Measurements from ENCODE around the gene SPAG8. TPM values are rescaled to one million over a fixed set of nuclear protein-coding genes. Genes with fewer than 3 reads are reported as not detected.

The SPAG8 gene
- polyA plus RNA-seq (2011; rRNA removed) (0.17 and 0.31 TPM in 2 replicates), polyA plus RNA-seq (2017; fragmentation: RNase III; extraction: RNeasy Plus Mini Kit Qiagen cat#74134 plus additional on column Dnase treatment) (0.45 to 0.71 TPM (median 0.54 TPM) in 3 replicates), polyA minus RNA-seq (2011; rRNA and poly(A)+ RNA removed) (0.15 TPM in 1 of 2 replicates, not detected in the other)
- polyA plus RNA-seq (2012; cell fraction: cytosol; rRNA removed): 0.39 and 0.41 TPM in 2 replicates
- polyA plus RNA-seq (2012; cell fraction: nucleus; rRNA removed): 1.2 and 1.7 TPM in 2 replicates

- ATAC-seq (peak; percentile 58 to 71), FAIRE-seq (peak; percentile 92), DNase-seq (ENCODE audit: low read depth in 1 of 2, low spot score in 1 of 2) (peak; percentile 96 to 98)
- POLR2A ChIA-PET: interaction anchor here (0.8 to 1.0 kb wide), 2 partner anchors 55 to 122 kb away, joined by 3 read pairs; no protein-coding TSS in a partner anchor
- Histone ChIP-seq H3K4me1 (peaks cover 21% of the 10 kb centered on the region), H3K9me3 (no peaks in the 10 kb centered on the region), H3K27ac (peak within 1 kb of the TSS; percentile 68 to 84), H3K4me3 (peak within 1 kb of the TSS; percentile 30), H3K4me2 (peak within 1 kb of the TSS; percentile 87)
- TF ChIP-seq SMC3 (IDR thresholded peaks at IDR 0.05) (no peak), CEBPB (IDR thresholded peaks at IDR 0.05) (no peak), USF2 (IDR thresholded peaks at IDR 0.05) (peak; percentile 39; the same call in 1 of the 2 replicates), MYC (IDR thresholded peaks at IDR 0.05; ENCODE audit: borderline replicate concordance, low read length) (no peak), FOXS1 (CRISPR knock-in tag; IDR thresholded peaks at IDR 0.05) (no peak), CHD2 (IDR thresholded peaks at IDR 0.05; ENCODE audit: low read length, partially characterized antibody) (no peak), MAX (IDR thresholded peaks at IDR 0.05) (peak; percentile 53; the same call in 1 of the 2 replicates), POLR2A (IDR thresholded peaks at IDR 0.05; ENCODE audit: low read length) (peak; percentile 51), BCL3 (IDR thresholded peaks at IDR 0.05) (peak; percentile 53; the same call in 1 of the 3 replicates), FOSB (CRISPR knock-in tag; IDR thresholded peaks at IDR 0.05) (no peak), EHMT2 (IDR thresholded peaks at IDR 0.05; ENCODE audit: low read depth) (no peak), JUN (IDR thresholded peaks at IDR 0.05) (peak in 1 of 2 experiments; percentile 69; a peak in 2 of 5 replicates)
- 5% methylated on average over 28 of the region's 28 CpGs for WGBS (ENCODE audit: missing lambda C conversion rate)
- CTCF ChIA-PET: interaction anchor here (0.9 to 7.2 kb wide), 13 partner anchors 8 to 355 kb away, joined by 3 to 68 read pairs (median 14); partner anchors contain the start of genes CCDC107, FAM221B, NPR2 and RMRP
These were observed at the start of gene SPAG8 for GRCh38 chr9:35812025-35812602. SPAG8 (minus strand) TSS chr9:35812262; CDS start chr9:35812147, 115 bp downstream.

GRCh38 chr9:35861161-35861897, 49.3 kb upstream of the SPAG8 start:
- Histone ChIP-seq H3K9me3 (no peaks in the 10 kb centered on the region), H3K4me3 (no peak overlapping the region), H3K27ac (no peak overlapping the region), H3K4me2 (no peak overlapping the region), H3K4me1 (no peaks in the 10 kb centered on the region)
- FAIRE-seq (no peak), DNase-seq (ENCODE audit: low read depth in 1 of 2, low spot score in 1 of 2) (no peak), ATAC-seq (no peak)
- CTCF ChIA-PET: interaction anchor here (1.5 to 8.1 kb wide), 5 partner anchors 9 to 71 kb away, joined by 3 to 36 read pairs (median 6); no protein-coding TSS in a partner anchor
- POLR2A ChIA-PET: no interaction called here
- 42% methylated on average over 12 of the region's 12 CpGs for WGBS (ENCODE audit: missing lambda C conversion rate)
- TF ChIP-seq ESRRA (IDR thresholded peaks at IDR 0.05; ENCODE audit: borderline replicate concordance, low read length): no peak
- no peak for TF ChIP-seq FOSL2 (IDR thresholded peaks at IDR 0.05)
- TF ChIP-seq FOSL2 (CRISPR knock-in tag; IDR thresholded peaks at IDR 0.05): no peak
- no peak for TF ChIP-seq CHD4 (IDR thresholded peaks at IDR 0.05; ENCODE audit: borderline replicate concordance)
- TF ChIP-seq HOXB5 (CRISPR knock-in tag; IDR thresholded peaks at IDR 0.05): no peak
- no peak for TF ChIP-seq CBX2 (IDR thresholded peaks at IDR 0.05; ENCODE audit: borderline replicate concordance, low read depth)
- no peak for TF ChIP-seq JUNB (IDR thresholded peaks at IDR 0.05)
- TF ChIP-seq CHD2 (IDR thresholded peaks at IDR 0.05; ENCODE audit: low read length, partially characterized antibody): no peak
- TF ChIP-seq JUN (IDR thresholded peaks at IDR 0.05): no peak
- no peak for TF ChIP-seq BHLHE40 (IDR thresholded peaks at IDR 0.05; ENCODE audit: low read depth, low read length)
- no peak for TF ChIP-seq POLR2A (IDR thresholded peaks at IDR 0.05; ENCODE audit: low read length)
- TF ChIP-seq ZSCAN20 (CRISPR knock-in tag; IDR thresholded peaks at IDR 0.05): no peak
- no peak for TF ChIP-seq HES2 (IDR thresholded peaks at IDR 0.05)
- no peak for TF ChIP-seq MYC (IDR thresholded peaks at IDR 0.05; ENCODE audit: borderline replicate concordance, low read length)
- TF ChIP-seq SREBF2 (IDR thresholded peaks at IDR 0.05): no peak
- TF ChIP-seq KDM5A (IDR thresholded peaks at IDR 0.05): no peak
- no peak for TF ChIP-seq HOXB13 (CRISPR knock-in tag; IDR thresholded peaks at IDR 0.05; ENCODE audit: low read depth)
